HG03108 (cell line): Measurements from ENCODE around the gene PCDH1.

Source experiments
- ATAC-seq: cut with Tn5 transposase; IDR thresholded peaks from one replicate; pipeline ENCODE4 v1.9.1; 2021; ENCODE audit warnings: moderate library complexity; ENCODE audit not compliant: unreplicated experiment

Gene PCDH1

GRCh38 chr5:141857226-141857625 lies 21.0 kb downstream of the PCDH1 start:
- no peak for ATAC-seq

DNA sequence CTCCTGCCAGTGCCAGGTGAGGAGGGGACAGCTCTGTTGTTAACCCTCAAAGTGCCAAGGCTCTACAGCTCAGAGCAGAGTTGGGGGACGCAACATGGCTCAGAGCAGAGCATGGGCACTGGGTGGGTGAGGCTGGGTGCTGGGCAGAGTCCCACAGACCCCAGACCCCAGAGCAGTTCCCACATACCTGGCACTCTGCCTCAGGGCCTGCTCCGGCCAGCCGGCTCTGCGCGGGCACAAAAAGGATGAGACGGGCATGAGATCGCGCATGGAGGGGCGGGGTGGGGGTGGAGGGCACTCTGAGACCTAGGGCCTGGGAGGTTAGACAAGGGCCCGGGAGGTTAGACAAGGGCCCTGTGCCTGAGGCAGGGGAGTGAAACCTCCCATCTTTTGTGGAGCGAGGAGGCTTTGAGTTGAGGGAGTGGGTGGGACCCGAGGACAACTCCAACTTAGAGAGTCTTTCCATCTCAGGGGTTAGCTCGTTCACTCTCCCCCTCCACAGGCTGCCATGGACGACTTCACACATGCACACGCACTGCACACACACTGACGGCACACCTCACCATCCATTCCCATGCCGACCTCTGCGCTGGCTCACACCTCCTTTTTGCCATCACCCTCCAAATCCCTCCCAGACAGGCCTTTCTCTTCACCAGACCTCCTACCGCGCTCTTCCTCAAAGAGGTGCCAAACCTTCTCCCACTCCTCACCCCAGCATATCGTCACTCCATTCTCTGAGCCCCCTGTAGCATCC lies 22.0 kb downstream of the PCDH1 start:
- no peak for ATAC-seq

DNA sequence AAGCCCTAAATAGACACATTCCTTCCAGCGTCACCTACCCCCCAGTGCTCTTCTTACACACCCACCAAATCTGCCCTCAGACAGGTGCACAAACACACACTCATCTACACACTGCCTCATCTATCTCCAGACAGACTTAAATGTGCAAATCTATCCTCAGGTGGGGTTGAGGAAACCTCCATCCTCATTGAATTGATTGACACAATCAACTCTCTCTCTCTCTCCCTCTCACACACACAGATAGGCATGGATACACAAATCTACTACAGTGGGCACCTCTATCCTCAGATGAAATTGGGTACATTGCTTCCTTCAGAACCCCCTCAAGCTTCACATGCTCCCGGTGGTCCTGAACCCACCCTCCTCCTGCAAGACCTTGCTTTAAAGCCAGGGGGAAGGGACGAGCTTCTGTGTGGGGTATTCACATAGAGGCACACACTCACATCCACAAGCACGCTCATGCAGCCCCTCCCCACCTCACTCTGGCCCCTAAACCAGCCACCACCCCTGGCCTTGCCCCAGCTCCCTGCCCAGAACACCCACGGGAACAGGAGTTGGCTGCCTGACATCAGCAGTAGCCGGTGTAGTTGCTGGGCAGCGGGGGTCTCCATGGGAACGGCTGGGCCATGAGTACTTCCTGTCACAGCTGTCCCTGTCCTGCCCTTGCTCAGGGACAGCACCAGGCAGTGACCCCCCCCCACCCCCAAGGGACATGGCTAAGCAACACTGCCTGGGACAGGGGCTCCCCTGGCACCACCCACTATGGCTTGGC lies 22.8 kb downstream of the PCDH1 start:
- ATAC-seq = no peak

DNA sequence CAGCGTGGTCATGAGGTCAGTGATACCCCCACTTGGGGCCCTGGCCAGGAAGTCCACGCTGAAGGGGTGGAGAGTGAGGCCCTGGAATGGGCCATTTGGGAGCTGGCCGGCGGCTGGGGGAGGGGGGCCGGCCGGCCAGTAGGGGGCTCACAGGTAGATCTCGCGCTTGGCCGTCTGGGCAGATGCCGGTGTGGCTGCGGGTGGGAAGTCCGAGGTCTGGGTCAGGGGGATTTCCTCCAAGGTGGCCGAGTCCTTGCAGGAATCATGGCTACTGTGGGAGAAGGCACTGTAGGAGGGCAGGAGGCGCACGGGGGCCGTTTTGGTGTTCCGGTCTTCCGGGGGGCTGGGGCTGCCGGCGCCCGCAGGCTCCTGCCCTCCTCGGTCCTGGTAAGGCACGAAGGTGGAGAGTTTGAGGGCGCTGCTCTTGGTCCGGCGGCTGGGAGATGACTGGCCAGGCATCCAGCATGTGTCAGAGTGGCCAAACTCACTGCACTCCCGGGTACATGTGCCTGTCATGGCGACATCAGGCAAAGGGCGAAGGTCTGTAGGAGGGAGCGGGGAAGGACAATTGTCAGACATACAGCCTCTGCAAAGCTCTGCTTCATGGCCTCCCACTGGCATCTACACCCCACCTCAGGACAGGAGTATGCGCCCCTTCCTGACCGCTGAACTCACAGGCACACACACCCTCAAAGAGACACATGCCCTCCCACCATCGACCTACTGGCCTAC lies 24.1 kb downstream of the PCDH1 start:
- no peak for ATAC-seq

- no peak for ATAC-seq
These were observed 25.8 kb downstream of the PCDH1 start for GRCh38 chr5:141852448-141852847.

GRCh38 chr5:141851195-141851874 lies 26.9 kb downstream of the PCDH1 start:
- ATAC-seq = no peak

GRCh38 chr5:141850786-141851185 lies 27.4 kb downstream of the PCDH1 start:
- ATAC-seq = no peak

GRCh38 chr5:141850244-141850768 lies 27.9 kb downstream of the PCDH1 start:
- ATAC-seq = no peak

- peak; percentile 71 for ATAC-seq
These were observed 28.6 kb downstream of the PCDH1 start for GRCh38 chr5:141849415-141850243.

- peak; percentile 26 for ATAC-seq
These were observed 29.3 kb downstream of the PCDH1 start for GRCh38 chr5:141848744-141849414.

GRCh38 chr5:141846031-141846430 lies 32.2 kb downstream of the PCDH1 start:
- ATAC-seq = no peak

- no peak for ATAC-seq
These were observed 32.8 kb downstream of the PCDH1 start for GRCh38 chr5:141845371-141845851.

GRCh38 chr5:141844414-141845097 lies 33.7 kb downstream of the PCDH1 start:
- no peak for ATAC-seq

- no peak for ATAC-seq
These were observed 34.9 kb downstream of the PCDH1 start for GRCh38 chr5:141843156-141843927.

DNA sequence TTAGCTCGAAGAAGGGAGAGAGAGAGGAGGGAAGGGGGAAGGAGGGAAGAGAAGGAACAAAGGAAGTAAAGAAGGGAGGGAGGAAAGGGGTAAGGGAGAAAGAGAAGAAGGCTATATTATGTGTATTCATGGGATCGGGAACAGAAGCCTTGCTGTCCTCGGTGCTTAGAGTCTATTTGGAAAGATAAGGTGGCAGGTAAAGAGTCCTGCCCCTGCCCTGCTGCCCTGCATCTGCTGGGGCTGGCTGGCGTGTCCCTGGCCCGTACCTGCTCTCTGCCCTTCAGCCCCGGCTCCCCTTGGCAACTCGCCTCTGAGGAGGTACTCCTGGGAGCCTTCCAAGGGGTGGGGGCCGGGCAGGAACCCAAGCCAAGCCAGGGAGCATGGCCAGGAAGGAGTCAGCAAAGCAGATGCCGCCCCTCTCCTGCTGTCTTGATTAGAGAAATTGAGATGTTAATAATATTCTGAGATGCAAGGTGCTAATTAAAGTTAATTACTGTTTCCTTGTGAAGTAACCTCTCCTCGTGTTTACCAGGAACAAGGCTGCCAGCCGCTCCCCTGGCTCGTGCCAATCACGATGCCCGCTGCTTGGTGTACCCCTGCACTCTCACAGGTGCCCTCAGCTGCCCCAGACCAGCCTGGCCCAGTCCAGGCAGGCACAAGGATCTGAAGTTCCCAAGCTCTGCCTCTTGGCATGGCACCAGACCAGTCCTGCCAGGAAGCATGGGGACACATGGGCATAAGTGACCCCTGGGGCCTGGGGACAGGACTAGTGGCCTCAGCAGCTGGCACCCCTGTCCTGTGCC lies 36.6 kb downstream of the PCDH1 start:
- no peak for ATAC-seq

DNA sequence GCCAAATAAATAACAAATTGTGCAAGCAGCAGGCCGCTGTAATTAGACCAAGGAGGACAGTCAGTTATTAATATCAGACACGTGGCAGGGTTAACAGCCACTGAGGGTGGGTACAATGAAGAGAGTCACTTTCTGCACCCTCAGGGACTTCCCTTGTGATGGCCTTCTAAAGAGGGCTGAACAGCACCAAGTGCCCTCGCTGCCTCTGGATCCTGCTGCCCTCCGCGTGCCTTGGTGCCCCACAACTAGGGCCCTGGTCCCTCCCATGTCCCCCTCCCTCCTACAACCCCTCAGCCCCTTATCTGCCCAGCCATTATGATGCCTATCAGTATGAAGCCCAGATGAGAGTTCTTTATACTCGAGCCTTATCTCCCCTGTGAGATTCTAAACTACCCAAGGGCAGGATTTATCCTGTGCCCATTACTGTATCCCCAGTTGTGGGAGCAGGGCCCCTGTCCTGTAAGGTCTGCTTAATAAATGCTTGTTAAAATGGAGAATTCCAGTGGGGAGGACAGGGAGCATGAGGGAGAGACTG lies 37.3 kb downstream of the PCDH1 start:
- no peak for ATAC-seq

GRCh38 chr5:141840280-141840812 lies 37.9 kb downstream of the PCDH1 start:
- ATAC-seq = no peak
